Measurements from ENCODE around the gene NME9. TPM values are rescaled to one million over a fixed set of nuclear protein-coding genes. Genes with fewer than 3 reads are reported as not detected.

Gene NME9
- total and polyA plus RNA-seq, 8 donors = 0.13 to 0.55 TPM; not detected in 6

DNA sequence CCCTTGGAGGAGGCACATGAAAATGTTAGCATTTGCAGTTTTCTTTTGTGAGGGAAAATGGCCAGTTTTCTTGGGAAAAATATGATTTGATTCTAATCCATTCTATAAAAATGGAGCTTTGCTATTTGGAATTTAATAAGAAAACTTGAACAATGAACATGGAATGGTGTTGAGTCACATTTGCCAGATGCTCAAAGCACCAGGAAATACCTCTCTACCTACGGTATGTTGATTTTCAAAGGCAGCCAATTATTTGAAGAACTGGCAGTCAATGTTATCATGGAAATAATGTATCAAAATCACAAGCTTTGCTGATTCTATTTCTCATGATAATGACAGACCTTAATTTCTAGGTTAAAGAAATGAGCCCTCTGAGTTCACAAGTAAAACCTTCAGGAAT is 14.9 kb downstream of the NME9 start:
- WGBS, 5 donors = 31 to 40% (median 33%) methylated on average over 1 of the region's 1 CpG
- Histone ChIP-seq H3K27me3 (no peaks in the 10 kb centered on the region), H3K4me3 (no peak overlapping the region), H3K4me1 (no peaks in the 10 kb centered on the region), H3K36me3 (no peaks in the 10 kb centered on the region), H3K9me3 (peaks cover 2 to 11% (median 6%) of the 10 kb centered on the region in 4 donors), H3K27ac (no peak overlapping the region)
- no peak for DNase-seq
- intact Hi-C loops (cut with DNase I; ENCODE audit: low total_unique reads) = no loop called here
- TF ChIP-seq EP300 (IDR thresholded peaks at IDR 0.05) (no peak), POLR2A (IDR thresholded peaks at IDR 0.05) (no peak), POLR2AphosphoS5 (IDR thresholded peaks at IDR 0.05) (no peak)
- TF ChIP-seq, protein P1, sequence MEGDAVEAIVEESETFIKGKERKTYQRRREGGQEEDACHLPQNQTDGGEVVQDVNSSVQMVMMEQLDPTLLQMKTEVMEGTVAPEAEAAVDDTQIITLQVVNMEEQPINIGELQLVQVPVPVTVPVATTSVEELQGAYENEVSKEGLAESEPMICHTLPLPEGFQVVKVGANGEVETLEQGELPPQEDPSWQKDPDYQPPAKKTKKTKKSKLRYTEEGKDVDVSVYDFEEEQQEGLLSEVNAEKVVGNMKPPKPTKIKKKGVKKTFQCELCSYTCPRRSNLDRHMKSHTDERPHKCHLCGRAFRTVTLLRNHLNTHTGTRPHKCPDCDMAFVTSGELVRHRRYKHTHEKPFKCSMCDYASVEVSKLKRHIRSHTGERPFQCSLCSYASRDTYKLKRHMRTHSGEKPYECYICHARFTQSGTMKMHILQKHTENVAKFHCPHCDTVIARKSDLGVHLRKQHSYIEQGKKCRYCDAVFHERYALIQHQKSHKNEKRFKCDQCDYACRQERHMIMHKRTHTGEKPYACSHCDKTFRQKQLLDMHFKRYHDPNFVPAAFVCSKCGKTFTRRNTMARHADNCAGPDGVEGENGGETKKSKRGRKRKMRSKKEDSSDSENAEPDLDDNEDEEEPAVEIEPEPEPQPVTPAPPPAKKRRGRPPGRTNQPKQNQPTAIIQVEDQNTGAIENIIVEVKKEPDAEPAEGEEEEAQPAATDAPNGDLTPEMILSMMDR (IDR thresholded peaks at IDR 0.05) = no peak

DNA sequence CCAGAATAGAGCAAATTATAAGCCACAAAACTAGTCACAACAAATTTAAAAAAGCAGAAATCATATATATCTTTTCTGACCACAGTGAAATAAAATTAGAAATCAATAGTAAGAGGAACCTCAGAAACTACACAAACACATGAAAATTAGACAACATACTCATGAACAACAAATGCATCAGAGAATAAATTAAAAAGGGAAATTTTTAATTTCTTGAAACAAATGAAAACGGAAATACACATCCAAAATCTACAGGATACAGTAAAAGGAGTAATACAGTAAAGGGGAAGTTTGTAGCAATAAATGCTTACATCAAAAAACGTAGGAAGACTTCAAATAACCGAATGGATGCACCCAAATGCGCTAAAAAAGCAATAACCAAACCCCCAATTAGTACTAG is 19.2 kb downstream of the NME9 start:
- H3K27ac ChIP-seq = no peak overlapping the region
- TF ChIP-seq, protein P1 (IDR thresholded peaks at IDR 0.05) = no peak
- no peak for TF ChIP-seq POLR2A (IDR thresholded peaks at IDR 0.05)
- no peak for TF ChIP-seq EP300 (IDR thresholded peaks at IDR 0.05)
- no peak for TF ChIP-seq POLR2AphosphoS5 (IDR thresholded peaks at IDR 0.05)
- intact Hi-C loops (cut with DNase I; ENCODE audit: low total_unique reads) = no loop called here
- H3K9me3 ChIP-seq = peaks cover 15 to 34% (median 27%) of the 10 kb centered on the region in 4 donors
- DNase-seq = no peak
- no peaks in the 10 kb centered on the region for H3K4me1 ChIP-seq
- WGBS, 5 donors = 76 to 86% (median 81%) methylated on average over 4 of the region's 4 CpGs
- no peaks in the 10 kb centered on the region for H3K27me3 ChIP-seq
- H3K4me3 ChIP-seq = no peak overlapping the region
- H3K36me3 ChIP-seq = no peaks in the 10 kb centered on the region

DNA sequence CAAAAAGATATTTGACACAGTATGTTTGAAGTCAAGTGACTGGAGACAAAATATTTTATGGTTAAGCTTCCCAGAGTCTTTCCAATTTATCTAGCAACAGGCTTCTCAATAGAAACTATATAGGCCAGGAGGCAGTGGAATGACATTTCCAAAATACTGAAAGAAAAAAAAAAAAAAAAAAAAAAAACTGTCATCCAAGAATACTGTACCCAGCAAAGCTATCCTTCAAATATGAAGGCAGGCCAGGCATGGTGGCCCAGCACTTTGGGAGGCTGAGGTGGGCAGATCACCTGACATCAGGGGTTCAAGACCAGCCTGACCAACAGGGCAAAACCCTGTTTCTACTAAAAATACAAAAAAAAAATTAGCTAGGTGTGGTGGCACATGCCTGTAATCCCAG is 20.9 kb downstream of the NME9 start:
- TF ChIP-seq, protein P1 (IDR thresholded peaks at IDR 0.05) = no peak
- TF ChIP-seq POLR2AphosphoS5 (IDR thresholded peaks at IDR 0.05) = no peak
- TF ChIP-seq POLR2A (IDR thresholded peaks at IDR 0.05) = no peak
- TF ChIP-seq EP300 (IDR thresholded peaks at IDR 0.05) = no peak

DNA sequence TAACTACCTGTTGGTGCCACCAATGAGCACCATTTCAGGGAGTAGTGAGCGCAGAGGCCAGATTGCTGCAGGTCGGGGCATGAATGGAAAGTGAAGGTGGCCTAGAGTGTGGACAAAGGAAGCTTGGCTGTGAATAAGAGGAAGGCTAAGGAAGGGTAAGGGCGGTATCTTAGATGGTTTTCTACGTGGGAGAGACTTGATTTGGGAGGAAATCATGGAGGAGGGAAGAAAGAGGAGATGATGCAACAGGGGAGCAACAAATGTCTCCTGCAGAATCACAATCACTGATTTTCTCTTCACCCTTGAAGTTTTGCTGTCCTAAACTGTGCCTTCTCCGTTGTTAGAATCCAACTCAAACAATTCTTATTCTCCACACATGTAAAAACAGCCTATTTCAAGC is 21.8 kb downstream of the NME9 start:
- no peaks in the 10 kb centered on the region for H3K27me3 ChIP-seq
- WGBS, 5 donors = 82 to 93% (median 90%) methylated on average over 5 of the region's 5 CpGs

More for the DNA sequence above, 20.9 kb downstream of the NME9 start:
- no peak for DNase-seq
- Histone ChIP-seq H3K27ac (no peak overlapping the region), H3K4me1 (no peaks in the 10 kb centered on the region), H3K9me3 (peaks cover 15 to 34% (median 27%) of the 10 kb centered on the region in 4 donors), H3K27me3 (no peaks in the 10 kb centered on the region), H3K36me3 (no peaks in the 10 kb centered on the region), H3K4me3 (no peak overlapping the region)
- intact Hi-C loops (cut with DNase I; ENCODE audit: low total_unique reads) = no loop called here

DNA sequence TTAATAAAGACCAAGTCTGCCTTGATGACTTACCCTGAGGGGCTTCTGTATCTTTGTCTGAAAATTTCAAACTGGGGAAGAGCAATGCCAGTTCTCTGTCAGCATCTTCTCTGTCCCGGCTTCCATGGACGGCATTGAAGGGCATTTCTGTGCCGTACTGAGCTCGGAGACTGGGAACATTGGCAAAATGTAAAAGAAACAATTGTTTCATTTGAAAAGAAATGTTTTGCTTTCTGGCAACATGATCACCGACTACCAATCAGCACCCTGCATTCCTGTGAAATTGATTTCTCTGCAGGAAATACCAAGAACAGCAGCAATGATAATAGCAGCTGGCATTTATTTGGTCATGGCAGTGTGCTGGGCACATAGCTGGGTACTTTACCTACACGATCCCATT is 26.2 kb downstream of the NME9 start:
- Histone ChIP-seq H3K9me3 (peaks cover 4 to 10% (median 8%) of the 10 kb centered on the region in 4 donors), H3K4me3 (no peak overlapping the region), H3K36me3 (peaks cover 5 to 14% (median 7%) of the 10 kb centered on the region in 4 donors), H3K27me3 (no peaks in the 10 kb centered on the region), H3K27ac (no peak overlapping the region), H3K4me1 (no peaks in the 10 kb centered on the region)
- intact Hi-C loops (cut with DNase I; ENCODE audit: low total_unique reads) = no loop called here
- no peak for TF ChIP-seq POLR2A (IDR thresholded peaks at IDR 0.05)
- no peak for TF ChIP-seq POLR2AphosphoS5 (IDR thresholded peaks at IDR 0.05)
- no peak for TF ChIP-seq EP300 (IDR thresholded peaks at IDR 0.05)
- TF ChIP-seq, protein P1 (IDR thresholded peaks at IDR 0.05) = no peak
- WGBS, 5 donors = 86 to 90% (median 89%) methylated on average over 6 of the region's 6 CpGs
- no peak for DNase-seq

More for the DNA sequence above, 21.8 kb downstream of the NME9 start:
- intact Hi-C loops (cut with DNase I; ENCODE audit: low total_unique reads) = no loop called here
- Histone ChIP-seq H3K4me1 (no peaks in the 10 kb centered on the region), H3K27ac (no peak overlapping the region), H3K9me3 (peaks cover 15 to 34% (median 27%) of the 10 kb centered on the region in 4 donors), H3K4me3 (no peak overlapping the region), H3K36me3 (no peaks in the 10 kb centered on the region)
- TF ChIP-seq EP300 (IDR thresholded peaks at IDR 0.05) = no peak
- DNase-seq = no peak

All from stomach (tissue), 9 donors.